ENCODE data around the gene ISCA2.

ISCA2 gene

DNA sequence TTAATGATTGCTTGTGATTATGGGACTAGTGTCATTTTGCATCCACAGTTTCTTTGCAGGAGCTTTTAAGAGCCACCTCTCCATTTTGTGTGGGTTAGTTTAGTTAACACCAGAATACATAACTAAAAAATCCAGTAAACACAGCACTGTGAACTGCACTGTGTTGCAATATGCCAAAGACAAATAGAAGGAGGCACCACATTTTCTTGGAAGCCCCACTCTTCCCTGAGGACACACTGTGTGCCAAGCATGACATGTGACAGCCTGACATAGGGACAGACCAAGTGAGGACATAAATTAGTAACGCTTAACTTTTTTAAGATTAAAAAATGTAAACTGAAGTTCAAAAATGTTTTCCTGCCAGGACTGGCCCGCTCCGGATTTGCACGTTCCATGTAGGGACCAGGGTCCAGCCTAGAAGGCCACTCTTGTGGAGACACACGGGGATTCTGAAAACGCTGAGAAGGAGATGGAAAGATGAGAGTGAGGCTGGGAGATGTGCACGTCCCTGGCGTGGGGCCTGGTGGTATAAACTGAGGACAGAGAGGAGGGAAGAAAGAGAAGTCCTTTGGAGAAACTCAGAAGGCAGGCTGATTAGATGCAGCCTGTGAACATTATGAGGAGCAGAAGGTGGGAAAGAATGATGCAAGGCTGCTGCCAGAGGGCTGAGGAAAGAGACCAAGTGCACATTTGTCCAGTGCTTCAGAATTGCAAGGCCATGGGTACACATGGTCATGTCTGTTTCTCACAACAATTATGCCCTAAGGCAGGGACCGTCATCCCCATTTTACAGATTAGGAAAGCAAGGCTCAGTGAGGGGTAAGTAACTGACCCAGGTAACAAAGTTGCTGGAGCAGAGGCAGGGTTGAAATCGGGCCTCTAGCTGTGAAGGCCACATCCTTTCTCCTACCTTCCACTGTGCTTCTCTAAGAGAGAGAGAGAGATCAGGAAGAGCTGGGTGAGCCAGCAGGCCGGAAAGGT is 45.1 kb downstream of the ISCA2 start:
- H3K36me3 Mint-ChIP-seq (ENCODE audit: low read depth) = no peaks in the 10 kb centered on the region
- peaks cover 20% of the 10 kb centered on the region for H3K27me3 Mint-ChIP-seq
- intact Hi-C loops (cut with micrococcal nuclease) = no loop called here
- H3K27ac Mint-ChIP-seq = peak overlapping the region; percentile 25
- H3K4me1 Mint-ChIP-seq (ENCODE audit: low read depth) = peaks cover 13% of the 10 kb centered on the region
- H3K9me3 Mint-ChIP-seq = no peaks in the 10 kb centered on the region
- H3K4me3 Mint-ChIP-seq = no peak overlapping the region

DNA sequence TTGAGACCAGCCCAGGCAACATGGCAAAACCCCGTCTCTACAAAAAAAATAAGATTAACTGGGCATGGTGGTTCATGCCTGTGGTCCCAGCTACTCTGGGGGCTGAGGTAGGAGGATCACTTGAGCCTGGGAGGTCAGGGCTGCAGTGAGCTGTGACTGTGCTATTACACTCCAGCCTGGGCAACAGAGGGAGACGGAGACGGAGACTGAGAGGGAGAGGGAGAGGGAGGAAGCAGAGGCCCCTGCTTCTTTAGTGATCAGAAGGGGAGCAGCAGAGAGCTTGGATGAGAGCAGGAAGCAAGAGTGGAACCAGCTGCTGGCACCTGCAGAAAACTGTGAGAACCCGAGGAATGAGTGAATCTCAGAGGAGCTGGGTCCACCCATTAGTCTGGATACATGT is 45.9 kb downstream of the ISCA2 start:
- H3K36me3 Mint-ChIP-seq (ENCODE audit: low read depth) = no peaks in the 10 kb centered on the region
- peaks cover 9% of the 10 kb centered on the region for H3K4me1 Mint-ChIP-seq (ENCODE audit: low read depth)
- peak overlapping the region; percentile 25 for H3K27ac Mint-ChIP-seq
- H3K9me3 Mint-ChIP-seq = no peaks in the 10 kb centered on the region
- intact Hi-C loops (cut with micrococcal nuclease) = no loop called here
- H3K4me3 Mint-ChIP-seq = no peak overlapping the region
- H3K27me3 Mint-ChIP-seq = peaks cover 20% of the 10 kb centered on the region

DNA sequence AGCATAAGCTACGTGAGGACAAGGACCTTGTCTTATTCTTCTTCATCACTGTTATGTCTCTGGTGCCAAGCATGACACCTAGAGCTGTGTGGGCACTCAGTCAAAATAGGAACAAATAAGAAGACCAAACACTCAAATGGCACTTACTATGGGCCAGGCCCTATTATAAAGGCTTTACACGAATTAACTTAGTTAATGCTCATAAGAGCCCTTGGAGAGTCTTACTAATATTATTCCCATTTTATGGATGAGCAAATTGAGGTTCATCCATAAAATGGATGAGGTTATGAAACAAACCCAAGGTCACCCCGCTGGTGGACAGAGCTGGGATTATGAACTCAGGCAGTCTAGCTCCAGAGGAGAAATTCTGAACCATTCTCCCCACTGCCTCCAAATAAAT is 47.7 kb downstream of the ISCA2 start:
- Mint-ChIP-seq H3K27ac (no peak overlapping the region), H3K36me3 (ENCODE audit: low read depth) (no peaks in the 10 kb centered on the region), H3K4me1 (ENCODE audit: low read depth) (peaks cover 9% of the 10 kb centered on the region), H3K4me3 (no peak overlapping the region), H3K9me3 (no peaks in the 10 kb centered on the region), H3K27me3 (peaks cover 25% of the 10 kb centered on the region)
- intact Hi-C loops (cut with micrococcal nuclease) = no loop called here

DNA sequence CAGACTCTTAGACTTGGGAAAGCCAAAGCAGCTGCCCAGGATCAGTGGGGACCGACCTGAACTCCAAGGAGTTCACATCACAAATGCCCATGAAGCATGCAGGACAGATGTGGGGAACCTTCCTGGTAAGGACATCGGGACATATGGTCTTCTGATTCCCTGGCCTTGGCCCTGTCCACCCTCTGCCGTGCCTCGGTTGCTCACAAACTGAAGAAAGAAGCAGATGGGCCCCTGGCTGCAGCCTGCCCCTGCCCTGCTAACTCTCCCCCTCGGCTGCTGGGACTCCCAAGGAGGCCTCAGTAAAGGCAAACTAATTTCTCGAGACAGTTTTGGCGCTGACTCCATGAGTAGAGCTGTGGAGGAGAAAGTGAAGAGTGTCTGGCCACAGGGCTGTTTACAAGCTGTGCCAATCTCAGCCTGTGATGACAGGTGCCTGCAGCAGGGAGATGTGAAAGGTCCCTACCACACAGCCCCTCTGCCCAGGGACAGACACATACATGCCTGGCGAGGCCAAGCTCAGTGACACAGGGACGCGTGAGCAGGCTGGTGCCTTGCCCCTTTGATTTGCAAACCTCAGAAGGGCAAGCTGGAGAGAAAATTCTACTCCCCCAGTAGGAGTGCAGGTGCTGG is 48.6 kb downstream of the ISCA2 start:
- H3K9me3 Mint-ChIP-seq = no peaks in the 10 kb centered on the region
- no peak overlapping the region for H3K4me3 Mint-ChIP-seq
- intact Hi-C loops (cut with micrococcal nuclease) = no loop called here
- H3K27ac Mint-ChIP-seq = no peak overlapping the region
- peaks cover 28% of the 10 kb centered on the region for H3K27me3 Mint-ChIP-seq
- H3K36me3 Mint-ChIP-seq (ENCODE audit: low read depth) = no peaks in the 10 kb centered on the region
- peaks cover 9% of the 10 kb centered on the region for H3K4me1 Mint-ChIP-seq (ENCODE audit: low read depth)

GRCh38 chr14:74543771-74544438 is 50.3 kb downstream of the ISCA2 start:
- Mint-ChIP-seq H3K36me3 (ENCODE audit: low read depth) (no peaks in the 10 kb centered on the region), H3K9me3 (no peaks in the 10 kb centered on the region), H3K27me3 (peaks cover 30% of the 10 kb centered on the region), H3K27ac (no peak overlapping the region), H3K4me1 (ENCODE audit: low read depth) (peaks cover 13% of the 10 kb centered on the region), H3K4me3 (no peak overlapping the region)
- intact Hi-C loops (cut with micrococcal nuclease) = no loop called here

DNA sequence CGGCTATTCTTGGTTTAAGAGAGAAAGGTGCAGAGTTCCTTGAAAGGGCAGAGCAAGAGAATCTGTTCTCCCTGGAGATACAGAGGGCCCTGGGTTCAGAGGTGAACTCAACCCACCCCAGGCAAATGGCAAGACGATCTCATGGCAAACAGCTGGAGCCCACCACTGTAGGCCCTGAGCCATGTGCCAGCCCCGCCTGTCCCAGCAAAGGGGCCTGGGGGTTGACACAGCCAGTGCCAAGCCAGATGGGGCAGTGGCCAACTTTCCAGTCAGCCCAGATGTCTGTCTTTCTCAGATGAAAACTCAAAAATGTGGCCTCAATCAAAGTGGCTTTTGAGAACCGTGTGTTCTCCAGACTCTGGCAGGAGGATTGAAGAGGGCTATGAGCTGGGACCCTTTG is 51.8 kb downstream of the ISCA2 start:
- intact Hi-C loops (cut with micrococcal nuclease) = no loop called here
- peaks cover 28% of the 10 kb centered on the region for H3K27me3 Mint-ChIP-seq
- no peaks in the 10 kb centered on the region for H3K9me3 Mint-ChIP-seq
- H3K4me3 Mint-ChIP-seq = no peak overlapping the region
- H3K27ac Mint-ChIP-seq = no peak overlapping the region
- peaks cover 8% of the 10 kb centered on the region for H3K4me1 Mint-ChIP-seq (ENCODE audit: low read depth)
- H3K36me3 Mint-ChIP-seq (ENCODE audit: low read depth) = no peaks in the 10 kb centered on the region

GRCh38 chr14:74546416-74546815 is 52.9 kb downstream of the ISCA2 start:
- no peaks in the 10 kb centered on the region for H3K36me3 Mint-ChIP-seq (ENCODE audit: low read depth)
- H3K4me1 Mint-ChIP-seq (ENCODE audit: low read depth) = peaks cover 8% of the 10 kb centered on the region
- no peak overlapping the region for H3K4me3 Mint-ChIP-seq
- intact Hi-C loops (cut with micrococcal nuclease) = no loop called here
- no peak overlapping the region for H3K27ac Mint-ChIP-seq
- H3K9me3 Mint-ChIP-seq = no peaks in the 10 kb centered on the region
- peaks cover 29% of the 10 kb centered on the region for H3K27me3 Mint-ChIP-seq

All from dendritic cell treated with granulocyte-macrophage colony-stimulating factor and Interleukin-4, amounts not matched to agents 40 ng/mL and 50 ng/mL, for 4 days (primary cell).